Measurements from ENCODE around the gene EEF1AKMT2. TPM values are rescaled to one million over a fixed set of nuclear protein-coding genes. Genes with fewer than 3 reads are reported as not detected.

EEF1AKMT2 gene
- total and polyA plus RNA-seq, 9 of the 15 experiments (the other 6 are each of a cell fraction or from before 2014, with no cell fraction given) = 9.3 to 34.3 (median 23.7) TPM

DNA sequence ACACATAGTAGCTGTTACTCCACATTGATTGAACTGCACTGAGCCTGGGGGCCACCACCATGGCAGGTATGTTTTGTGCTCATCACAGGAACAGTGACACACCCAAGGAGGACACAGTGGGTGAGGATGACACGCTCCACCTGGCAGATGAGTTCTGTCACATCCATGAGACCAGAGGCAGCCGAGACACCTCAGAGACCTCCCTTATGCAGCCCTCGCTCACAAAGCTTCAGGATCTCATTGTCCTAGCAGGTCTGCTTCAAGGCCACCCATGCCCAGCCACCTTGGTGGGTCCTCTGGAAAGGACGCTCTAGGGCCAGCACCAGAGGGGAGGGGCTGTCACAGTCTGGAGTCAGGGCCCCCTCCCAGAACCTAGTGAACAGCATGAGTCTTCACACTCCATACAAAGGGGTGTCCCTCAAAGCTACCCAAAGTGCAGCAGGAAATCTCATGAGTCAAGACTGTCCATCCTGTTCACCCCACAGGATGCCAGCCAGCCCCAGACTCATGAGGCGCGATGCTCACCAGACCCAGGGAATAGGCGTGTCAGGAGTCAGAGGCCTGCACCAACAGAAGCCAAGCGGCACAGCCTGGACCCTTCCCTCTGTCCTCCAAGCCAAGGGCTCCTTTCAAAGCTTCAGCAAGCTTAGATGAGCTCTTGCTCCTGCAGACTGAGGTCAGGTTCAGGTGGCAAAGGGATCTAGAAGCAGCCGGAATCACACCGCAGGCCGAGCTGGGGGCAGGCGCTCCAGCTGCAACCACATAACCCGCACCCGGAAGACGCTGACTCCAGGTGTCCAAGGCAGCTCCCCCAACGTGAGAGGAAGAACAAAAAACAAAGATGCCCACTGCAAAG is 57.1 kb downstream of the EEF1AKMT2 start (continued):
- no peak for TF ChIP-seq POLR2AphosphoS2 (IDR thresholded peaks at IDR 0.05; ENCODE audit: low read length)
- TF ChIP-seq ZNF146 (CRISPR knock-in tag; IDR thresholded peaks at IDR 0.05; ENCODE audit: unreplicated experiment) = no peak
- TF ChIP-seq, protein P1, sequence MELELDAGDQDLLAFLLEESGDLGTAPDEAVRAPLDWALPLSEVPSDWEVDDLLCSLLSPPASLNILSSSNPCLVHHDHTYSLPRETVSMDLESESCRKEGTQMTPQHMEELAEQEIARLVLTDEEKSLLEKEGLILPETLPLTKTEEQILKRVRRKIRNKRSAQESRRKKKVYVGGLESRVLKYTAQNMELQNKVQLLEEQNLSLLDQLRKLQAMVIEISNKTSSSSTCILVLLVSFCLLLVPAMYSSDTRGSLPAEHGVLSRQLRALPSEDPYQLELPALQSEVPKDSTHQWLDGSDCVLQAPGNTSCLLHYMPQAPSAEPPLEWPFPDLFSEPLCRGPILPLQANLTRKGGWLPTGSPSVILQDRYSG (tag; conservative IDR thresholded peaks at IDR 0.05; ENCODE audit: low read depth) = no peak
- no peak for TF ChIP-seq HNRNPLL (IDR thresholded peaks at IDR 0.05; ENCODE audit: low read depth, low read length, poor library complexity, severe bottlenecking)
- TF ChIP-seq, protein P2, sequence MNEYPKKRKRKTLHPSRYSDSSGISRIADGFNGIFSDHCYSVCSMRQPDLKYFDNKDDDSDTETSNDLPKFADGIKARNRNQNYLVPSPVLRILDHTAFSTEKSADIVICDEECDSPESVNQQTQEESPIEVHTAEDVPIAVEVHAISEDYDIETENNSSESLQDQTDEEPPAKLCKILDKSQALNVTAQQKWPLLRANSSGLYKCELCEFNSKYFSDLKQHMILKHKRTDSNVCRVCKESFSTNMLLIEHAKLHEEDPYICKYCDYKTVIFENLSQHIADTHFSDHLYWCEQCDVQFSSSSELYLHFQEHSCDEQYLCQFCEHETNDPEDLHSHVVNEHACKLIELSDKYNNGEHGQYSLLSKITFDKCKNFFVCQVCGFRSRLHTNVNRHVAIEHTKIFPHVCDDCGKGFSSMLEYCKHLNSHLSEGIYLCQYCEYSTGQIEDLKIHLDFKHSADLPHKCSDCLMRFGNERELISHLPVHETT (CRISPR knock-in tag; conservative IDR thresholded peaks at IDR 0.05 in 1 of 2, IDR thresholded peaks at IDR 0.05 in 1 of 2) = no peak
- TF ChIP-seq YY1 (IDR thresholded peaks at IDR 0.05; ENCODE audit: borderline replicate concordance in 1 of 3, control insufficient read depth in 1 of 3, extremely low read depth in 1 of 3, insufficient read depth in 3 of 3, insufficient read length in 1 of 3, insufficient replicate concordance in 2 of 3, low read depth in 1 of 3, low read length in 2 of 3) = no peak
- TF ChIP-seq, protein P3, sequence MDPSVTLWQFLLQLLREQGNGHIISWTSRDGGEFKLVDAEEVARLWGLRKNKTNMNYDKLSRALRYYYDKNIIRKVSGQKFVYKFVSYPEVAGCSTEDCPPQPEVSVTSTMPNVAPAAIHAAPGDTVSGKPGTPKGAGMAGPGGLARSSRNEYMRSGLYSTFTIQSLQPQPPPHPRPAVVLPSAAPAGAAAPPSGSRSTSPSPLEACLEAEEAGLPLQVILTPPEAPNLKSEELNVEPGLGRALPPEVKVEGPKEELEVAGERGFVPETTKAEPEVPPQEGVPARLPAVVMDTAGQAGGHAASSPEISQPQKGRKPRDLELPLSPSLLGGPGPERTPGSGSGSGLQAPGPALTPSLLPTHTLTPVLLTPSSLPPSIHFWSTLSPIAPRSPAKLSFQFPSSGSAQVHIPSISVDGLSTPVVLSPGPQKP (CRISPR knock-in tag; IDR thresholded peaks at IDR 0.05) = no peak
- TF ChIP-seq, protein P4, sequence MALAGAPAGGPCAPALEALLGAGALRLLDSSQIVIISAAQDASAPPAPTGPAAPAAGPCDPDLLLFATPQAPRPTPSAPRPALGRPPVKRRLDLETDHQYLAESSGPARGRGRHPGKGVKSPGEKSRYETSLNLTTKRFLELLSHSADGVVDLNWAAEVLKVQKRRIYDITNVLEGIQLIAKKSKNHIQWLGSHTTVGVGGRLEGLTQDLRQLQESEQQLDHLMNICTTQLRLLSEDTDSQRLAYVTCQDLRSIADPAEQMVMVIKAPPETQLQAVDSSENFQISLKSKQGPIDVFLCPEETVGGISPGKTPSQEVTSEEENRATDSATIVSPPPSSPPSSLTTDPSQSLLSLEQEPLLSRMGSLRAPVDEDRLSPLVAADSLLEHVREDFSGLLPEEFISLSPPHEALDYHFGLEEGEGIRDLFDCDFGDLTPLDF (CRISPR knock-in tag; IDR thresholded peaks at IDR 0.05) = no peak
